HG02571 (cell line): ENCODE measurements around the gene PPP1R2.

Source experiments
- ATAC-seq: cut with Tn5 transposase; IDR thresholded peaks from one replicate; pipeline ENCODE4 v1.9.1; 2021; ENCODE audit warnings: mild to moderate bottlenecking, moderate library complexity; ENCODE audit not compliant: unreplicated experiment

PPP1R2 gene

GRCh38 chr3:195566797-195567196 lies 23.7 kb upstream of the PPP1R2 start:
- ATAC-seq: no peak

- ATAC-seq: no peak
These were observed 22.6 kb upstream of the PPP1R2 start for GRCh38 chr3:195565716-195566115.

DNA sequence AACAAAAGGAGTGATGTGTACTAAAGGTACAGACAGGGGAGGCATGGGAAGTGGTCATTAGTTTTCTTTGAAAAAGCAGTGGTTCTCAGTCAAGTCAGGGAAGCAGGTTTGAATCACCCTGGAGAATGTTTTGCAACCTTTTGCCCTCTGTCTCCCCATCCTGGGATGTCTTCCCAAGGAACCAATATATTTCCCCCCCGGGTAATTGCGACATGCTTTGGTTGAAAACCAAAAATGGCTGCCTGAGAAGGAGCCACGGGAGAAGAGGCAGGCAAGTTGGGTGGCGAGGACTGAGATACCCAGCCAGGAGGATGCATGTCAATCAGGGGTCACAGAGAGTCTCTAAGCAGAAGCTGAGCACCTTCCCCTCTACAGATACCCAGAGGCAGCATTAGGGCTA lies 20.2 kb upstream of the PPP1R2 start:
- ATAC-seq: no peak

DNA sequence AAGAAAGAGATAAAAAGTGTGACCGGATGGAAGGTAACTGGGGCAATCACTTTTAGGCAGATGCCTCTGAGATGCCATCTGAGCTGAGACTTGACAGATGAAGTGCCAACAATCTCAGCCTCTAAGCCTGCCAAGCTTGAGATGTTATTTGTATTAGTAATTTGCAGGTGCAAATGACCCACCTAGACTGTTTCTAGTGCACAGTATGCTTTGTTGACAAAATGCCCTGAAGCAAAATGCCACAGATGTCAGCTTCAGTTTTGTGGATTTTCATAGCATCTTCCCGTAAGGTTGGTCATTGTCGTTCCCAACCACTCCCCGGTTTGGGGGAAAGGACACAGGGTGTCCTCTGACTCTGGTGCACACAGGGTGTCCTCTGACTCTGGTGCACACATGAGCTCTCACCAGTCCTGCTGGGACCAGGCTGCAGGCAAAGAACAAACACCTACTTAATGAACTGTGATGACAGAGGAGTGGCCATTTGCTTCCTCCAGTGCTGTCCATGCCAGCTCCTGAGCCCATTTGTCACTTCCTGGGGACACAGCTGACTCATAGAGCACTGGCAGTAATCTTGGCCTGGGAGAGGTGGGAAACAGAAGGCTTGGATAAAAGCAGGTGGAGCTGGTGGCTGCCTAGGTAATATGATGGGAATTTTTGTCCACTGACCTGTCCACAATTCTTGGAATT lies 16.7 kb upstream of the PPP1R2 start:
- ATAC-seq: no peak

DNA sequence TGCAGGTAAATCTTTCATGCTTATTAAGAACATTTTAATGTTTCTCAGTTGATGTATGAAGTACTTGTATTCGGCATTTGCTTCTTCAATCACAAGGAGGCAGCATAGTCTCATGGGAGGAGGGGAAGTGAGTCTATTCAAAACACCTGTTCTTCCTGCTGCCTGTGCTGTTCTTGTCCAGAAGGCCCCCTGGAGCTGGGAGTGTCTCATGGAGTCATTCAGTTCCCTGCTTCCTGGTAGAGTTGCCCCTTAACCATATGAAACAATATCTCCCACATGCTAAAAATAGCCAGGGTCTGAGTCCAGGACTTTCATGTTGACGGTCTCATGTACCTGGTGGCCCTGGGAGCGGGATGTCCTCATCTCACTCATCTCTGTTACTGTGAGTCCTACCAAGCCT lies 15.5 kb upstream of the PPP1R2 start:
- no peak for ATAC-seq

- no peak for ATAC-seq
These were observed 14.2 kb upstream of the PPP1R2 start for GRCh38 chr3:195557322-195557721.

GRCh38 chr3:195556390-195556789 lies 13.3 kb upstream of the PPP1R2 start:
- no peak for ATAC-seq

- ATAC-seq: no peak
These were observed 12.0 kb upstream of the PPP1R2 start for GRCh38 chr3:195555110-195555509.

- ATAC-seq: no peak
These were observed 11.3 kb upstream of the PPP1R2 start for GRCh38 chr3:195554458-195554857.

- no peak for ATAC-seq
These were observed 10.1 kb upstream of the PPP1R2 start for GRCh38 chr3:195553268-195553667.

DNA sequence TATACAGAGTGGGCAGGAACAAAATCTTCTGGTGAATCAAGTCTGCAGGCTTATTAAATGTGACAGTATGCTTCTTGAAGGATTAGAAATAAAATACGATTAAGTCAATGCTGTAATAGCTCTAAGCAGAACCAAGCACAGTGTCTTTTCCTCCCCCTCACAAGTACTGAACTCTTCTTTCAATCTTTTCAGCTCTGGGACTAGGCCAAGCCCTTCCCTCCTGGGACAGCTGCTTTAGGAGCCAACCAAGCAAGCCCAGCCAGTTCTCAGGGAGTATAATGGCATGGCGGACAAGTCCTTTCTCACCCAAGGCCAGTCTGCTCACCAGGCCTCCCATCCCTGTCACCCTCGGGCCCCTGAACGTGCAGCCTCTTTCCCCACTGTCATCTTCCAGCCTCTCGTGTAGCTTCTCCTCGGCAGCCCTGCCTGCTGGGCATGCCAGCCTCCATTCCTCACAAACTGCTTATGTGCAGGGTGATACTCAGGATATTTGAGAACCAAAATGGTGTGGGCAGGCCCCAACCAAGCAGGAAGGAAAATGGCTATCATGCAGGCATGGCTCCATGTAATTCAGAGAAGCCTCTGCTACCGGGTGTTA lies 8.4 kb upstream of the PPP1R2 start:
- no peak for ATAC-seq

DNA sequence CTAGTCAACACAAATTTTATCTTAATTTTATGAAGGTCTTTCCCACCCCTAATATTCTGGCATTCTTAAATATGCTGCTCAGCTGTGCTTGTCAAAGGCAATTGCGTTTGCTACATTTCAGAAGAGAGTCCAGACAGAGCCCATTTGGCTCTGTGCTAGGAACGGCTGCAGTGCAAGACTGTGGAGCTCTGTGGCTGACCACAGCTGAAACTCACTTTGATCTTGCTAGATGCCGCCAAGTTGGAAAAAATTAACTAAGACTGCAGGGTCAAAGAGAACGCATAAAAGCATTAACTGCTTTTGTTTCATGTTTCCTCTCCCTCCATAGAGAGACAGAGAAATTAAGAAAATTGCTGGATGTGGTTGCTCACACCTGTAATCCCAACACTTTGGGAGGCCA lies 7.6 kb upstream of the PPP1R2 start:
- ATAC-seq: no peak

GRCh38 chr3:195549931-195550519 lies 6.9 kb upstream of the PPP1R2 start:
- peak; percentile 75 for ATAC-seq

- no peak for ATAC-seq
These were observed 5.9 kb upstream of the PPP1R2 start for GRCh38 chr3:195548987-195549386.

GRCh38 chr3:195548501-195548900 lies 5.4 kb upstream of the PPP1R2 start:
- ATAC-seq: no peak

DNA sequence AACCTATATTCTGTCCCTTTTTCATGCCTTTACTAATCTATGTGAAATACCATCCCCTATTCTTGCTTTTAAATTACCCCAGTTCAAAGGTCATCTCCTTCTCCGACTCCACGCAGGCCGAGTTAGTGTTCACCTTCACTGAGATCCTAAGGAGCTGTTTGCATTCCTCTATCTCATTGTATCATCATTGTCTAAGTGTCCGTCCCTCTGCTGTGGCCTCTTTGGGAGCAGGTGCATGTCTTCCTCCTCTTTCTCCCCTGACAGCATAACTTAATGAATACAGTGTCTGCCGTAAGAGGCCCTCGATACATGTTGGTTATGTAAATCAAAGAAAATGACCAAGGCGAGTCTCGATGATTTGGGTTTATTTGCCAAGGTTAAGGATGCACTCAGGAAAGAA lies 4.9 kb upstream of the PPP1R2 start:
- ATAC-seq: no peak

DNA sequence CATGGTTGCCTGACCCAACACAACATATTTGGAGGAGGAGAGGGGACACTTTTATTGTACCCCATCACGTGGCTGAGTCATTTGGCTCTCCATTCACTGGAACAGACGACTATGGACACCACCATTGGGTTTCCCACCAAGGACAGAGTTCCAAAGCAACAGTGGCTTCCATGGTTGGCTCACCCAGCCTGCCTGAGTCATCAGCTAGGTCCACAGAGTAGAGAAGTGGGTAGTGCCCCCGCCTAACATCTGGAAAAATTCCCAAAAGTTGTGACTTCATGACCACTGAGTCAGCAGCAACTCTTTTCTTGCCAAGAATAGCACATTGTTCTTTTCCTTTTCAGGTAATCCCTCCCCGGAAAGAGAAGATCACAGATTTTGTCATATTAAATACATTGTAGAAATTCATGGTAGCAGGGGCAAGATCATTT lies 3.0 kb upstream of the PPP1R2 start:
- ATAC-seq: no peak

DNA sequence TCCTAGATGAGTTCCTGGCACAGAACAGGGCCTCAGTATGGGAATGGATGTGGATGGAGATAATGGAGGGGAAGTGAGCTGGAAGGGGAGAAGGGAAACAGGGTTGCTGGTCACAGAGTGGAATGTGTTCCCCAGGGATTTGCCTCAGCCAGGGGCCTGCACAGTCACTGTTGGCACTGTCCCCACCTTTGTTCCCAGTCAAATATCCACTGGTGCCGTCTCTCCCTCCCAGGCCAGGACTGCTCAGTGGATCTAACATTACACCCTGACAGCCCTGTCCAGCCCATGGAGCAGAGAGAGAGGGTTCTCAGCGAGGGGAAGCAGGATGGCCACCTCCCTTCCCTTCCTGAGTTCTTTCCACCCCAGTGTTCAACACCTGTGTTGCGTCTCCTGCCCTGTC lies 1.5 kb upstream of the PPP1R2 start:
- ATAC-seq: no peak

- no peak for ATAC-seq
These were observed 1.1 kb upstream of the PPP1R2 start for GRCh38 chr3:195544230-195544536.

- no peak for ATAC-seq
These were observed 540 bp upstream of the PPP1R2 start for GRCh38 chr3:195543500-195544229.

DNA sequence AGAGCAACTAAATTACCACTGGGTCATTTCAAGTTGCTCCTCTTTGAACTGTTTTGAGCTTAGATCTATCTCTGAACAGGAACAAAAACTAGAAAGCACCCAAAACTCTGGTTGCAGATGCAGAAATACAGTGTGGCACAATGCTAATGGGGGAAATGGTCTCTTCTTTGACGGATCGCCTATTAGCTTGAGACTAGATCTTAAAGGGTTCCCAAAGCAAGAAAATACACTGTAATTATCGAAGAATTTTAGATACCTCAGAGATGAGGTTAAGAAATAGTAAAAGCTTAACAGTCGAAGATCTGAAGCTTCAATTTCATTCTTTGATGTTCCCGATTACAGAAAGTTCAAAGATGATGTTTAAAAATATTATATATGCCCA lies 818 bp downstream of the PPP1R2 start:
- ATAC-seq: no peak

DNA sequence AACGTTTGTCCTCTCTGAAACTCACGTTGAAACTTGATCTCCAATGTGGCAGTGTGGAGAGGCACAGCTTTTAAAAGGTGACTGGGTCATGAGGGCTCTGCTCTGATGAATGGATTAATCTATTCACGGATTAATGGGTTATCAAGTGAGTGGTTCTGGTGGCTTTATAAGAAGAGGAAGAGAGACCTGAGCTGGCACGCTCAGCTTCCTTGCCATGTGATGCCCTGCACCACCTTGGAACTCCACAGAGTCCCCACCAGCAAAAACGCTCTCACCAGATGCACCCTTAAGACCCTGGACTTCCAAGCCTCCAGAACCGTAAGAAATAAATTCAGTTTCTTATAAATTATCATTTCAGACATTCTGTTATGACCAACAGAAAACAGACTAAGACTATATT lies 2.6 kb downstream of the PPP1R2 start:
- no peak for ATAC-seq
